GM18526 (cell line): ENCODE data around the gene ARFGEF3.

ENCODE experiments used
- POLR2A ChIP-seq: IDR thresholded peaks from 3 replicates; pipeline ENCODE4 v1.6.1; 2011; ENCODE audit not compliant: insufficient read length; ENCODE audit errors: extremely low read depth

Gene ARFGEF3

GRCh38 chr6:138263963-138264362, 102.2 kb downstream of the ARFGEF3 start:
- TF ChIP-seq POLR2A, result no peak

- TF ChIP-seq POLR2A, result no peak
Measured at GRCh38 chr6:138264372-138264880, 102.7 kb downstream of the ARFGEF3 start.

- no peak for TF ChIP-seq POLR2A
Measured at GRCh38 chr6:138266095-138266494, 104.4 kb downstream of the ARFGEF3 start.

GRCh38 chr6:138267971-138268895, 106.5 kb downstream of the ARFGEF3 start:
- TF ChIP-seq POLR2A, result no peak

GRCh38 chr6:138271451-138271850, 109.7 kb downstream of the ARFGEF3 start:
- TF ChIP-seq POLR2A, result no peak

- TF ChIP-seq POLR2A, result no peak
Measured at GRCh38 chr6:138272533-138273315, 111.0 kb downstream of the ARFGEF3 start.

GRCh38 chr6:138275976-138276375, 114.2 kb downstream of the ARFGEF3 start:
- TF ChIP-seq POLR2A, result no peak

- TF ChIP-seq POLR2A, result no peak
Measured at GRCh38 chr6:138277835-138278234, 116.1 kb downstream of the ARFGEF3 start.

- no peak for TF ChIP-seq POLR2A
Measured at GRCh38 chr6:138278326-138278725, 116.6 kb downstream of the ARFGEF3 start.

GRCh38 chr6:138285800-138286199, 124.1 kb downstream of the ARFGEF3 start:
- TF ChIP-seq POLR2A, result no peak

GRCh38 chr6:138286698-138287097, 125.0 kb downstream of the ARFGEF3 start:
- no peak for TF ChIP-seq POLR2A

- no peak for TF ChIP-seq POLR2A
Measured at GRCh38 chr6:138287144-138287955, 125.6 kb downstream of the ARFGEF3 start.

- no peak for TF ChIP-seq POLR2A
Measured at GRCh38 chr6:138289739-138290138, 128.0 kb downstream of the ARFGEF3 start.

- no peak for TF ChIP-seq POLR2A
Measured at GRCh38 chr6:138290423-138290962, 128.8 kb downstream of the ARFGEF3 start.
